Heart right ventricle (tissue), 16 donors: ENCODE measurements around the gene AURKA. TPM values are rescaled to one million over a fixed set of nuclear protein-coding genes. Genes with fewer than 3 reads are reported as not detected.
A peak's percentile ranks its signal among the peaks of the same experiment; 100 is the strongest.

ENCODE experiments used
- ATAC-seq, 8 donors: fragments of 200-7000 bp; cut with Tn5 transposase; one replicate each; pipeline ENCODE4 v1.9.1; 2020; ENCODE audit warnings: mild to moderate bottlenecking in 8 of 8, moderate library complexity in 8 of 8, moderate number of reproducible peaks in 1 of 8
- DNase-seq, 2 donors: peaks; one replicate each; pipeline ENCODE4 v3.0.0-alpha.2; 2020
- H3K27ac ChIP-seq, 10 donors: fragments of 200-600 bp; sonication (generic) in 2 of 10; one replicate each; pipeline versions ENCODE4 v1.5.0 to v1.8.0; 2020 to 2022; ENCODE audit warnings: mild to moderate bottlenecking in 3 of 10
- H3K27me3 ChIP-seq, 7 donors: fragments of 200-600 bp; one replicate each; pipeline ENCODE4 v1.8.0; 2021 to 2022; ENCODE audit warnings: mild to moderate bottlenecking in 2 of 7
- H3K36me3 ChIP-seq, 9 donors: fragments of 200-600 bp; sonication (generic) in 1 of 9; one replicate each; pipeline versions ENCODE4 v1.5.0 to v1.8.0; 2020 to 2022; ENCODE audit warnings: mild to moderate bottlenecking in 2 of 9
- H3K4me1 ChIP-seq, 9 donors: fragments of 200-600 bp; sonication (generic) in 1 of 9; one replicate each; pipeline versions ENCODE4 v1.5.0 to v1.8.0; 2020 to 2022; ENCODE audit warnings: mild to moderate bottlenecking in 4 of 9
- H3K4me3 ChIP-seq, 10 donors: fragments of 200-600 bp; sonication (generic) in 2 of 10; one replicate each; pipeline versions ENCODE4 v1.5.0 to v1.8.0; 2020 to 2022; ENCODE audit warnings: mild to moderate bottlenecking in 7 of 10, moderate library complexity in 2 of 10
- H3K9me3 ChIP-seq, 11 donors: fragments of 200-600 bp in 10 of 11; sonication (generic) in 2 of 11; one replicate each; pipeline versions ENCODE4 v1.5.0 to v1.8.0; 2013 to 2022; ENCODE audit warnings: mild to moderate bottlenecking in 2 of 11, control low read depth in 1 of 11, moderate library complexity in 1 of 11
- WGBS, 2 donors: extraction: QIAGEN DNeasy Blood & Tissue Kit; methylation state at CpG; one replicate each; pipeline ENCODE4 v1.1.7; 2013; ENCODE audit warnings: inconsistent platforms in 1 of 2; 5-methylcytosine and 5-hydroxymethylcytosine counted together
- intact Hi-C, 10 donors: fragments of 100-400 bp; cut with DNase I; formaldehyde crosslinking; loops; one replicate each; pipeline versions ENCODE4 v1.11.1 to v1.14.2; 2022
- polyA plus RNA-seq, 2 donors: library from polyadenylated mRNA; stranded (reverse); fragments of 200-250 nt; gene quantifications; one replicate each; pipeline ENCODE4 v1.2.3, GENCODE V29; 2013
- total RNA-seq, 10 donors: library from RNA; stranded (reverse); fragmentation: NEBNext Ultra II Directional in 3 of 10; extraction: Animal tissue kit (Norgen Biotek cat#: 25700) in 3 of 10; gene quantifications; one replicate each; pipeline versions ENCODE4 v1.2.1 to v1.2.4, GENCODE V29; 2021 to 2023
- TF ChIP-seq, protein P1 (sequence below), 9 donors: fragments of 200-600 bp; sonication (generic) in 2 of 9; IDR thresholded peaks; one replicate each; pipeline versions ENCODE4 v1.5.0 to v1.8.0; 2021 to 2022; ENCODE audit warnings: antibody characterized with exemption in 9 of 9, mild to moderate bottlenecking in 5 of 9, moderate library complexity in 1 of 9
- donor health status: Arrhythmogenic right ventricular cardiomyopathy.
- donor health status: ischemic (EF 13 %, LVEDD 7.1; RV severe dilation, severe dysfunction).
- donor health status: healthy with polysubstance abuse.
- donor health status: DM: no; HTN: yes; CAD: no.
- donor health status: DM: no; HTN: no; CAD: no.
- donor health status: ischemic (EF 25% LVEDD 6.9; RV normal size, moderate dysfunction).
- donor health status: ischemic (EF 25% LVEDD 5.7; RV mildly dilated, moderate dysfunction).
- donor health status: healthy.
- donor health status: DM: yes; HTN: yes; CAD: no.
- donor health status: Ischemic cardiomyopathy.
- donor health status: ischemic (EF 35%, LVEDD 5.7; RV mildly dilated, moderate dysfunction).
- donor health status: nonischemic (EF 11% LVEDD 7.7; RV severe dilation, severe dysfunction).
- donor health status: DM: yes; HTN: yes; CAD: no.
- donor health status: PGD.
- donor health status: ischemic (EF 29% LVEDD 5.4; RV normal size, mild dysfunction).
- donor health status: nonischemic (EF 23%, LVEDD 6.1; RV moderate dilation, normal function).

Gene AURKA
- total and polyA plus RNA-seq, 12 donors: 2.4 to 12.2 (median 7.5) TPM

DNA sequence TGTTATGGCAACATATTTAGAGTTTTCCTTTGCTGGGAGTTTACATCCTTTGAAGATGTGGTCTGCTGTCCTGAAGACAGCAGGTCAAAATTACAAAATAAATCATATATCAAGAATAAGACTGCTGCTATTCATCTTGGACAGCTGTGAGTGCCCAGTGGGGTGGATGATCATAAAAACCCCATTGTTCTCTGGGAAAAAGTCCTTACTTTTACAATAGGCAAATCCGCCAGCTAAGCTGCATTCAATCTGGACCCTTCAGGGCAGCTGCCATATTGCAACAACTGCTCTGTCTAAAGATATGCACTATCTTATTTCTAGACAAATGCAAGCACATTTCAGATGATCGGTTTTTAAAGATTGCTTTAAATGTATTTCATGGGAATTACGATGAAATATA, 39.5 kb upstream of the AURKA start:
- TF ChIP-seq, protein P1, sequence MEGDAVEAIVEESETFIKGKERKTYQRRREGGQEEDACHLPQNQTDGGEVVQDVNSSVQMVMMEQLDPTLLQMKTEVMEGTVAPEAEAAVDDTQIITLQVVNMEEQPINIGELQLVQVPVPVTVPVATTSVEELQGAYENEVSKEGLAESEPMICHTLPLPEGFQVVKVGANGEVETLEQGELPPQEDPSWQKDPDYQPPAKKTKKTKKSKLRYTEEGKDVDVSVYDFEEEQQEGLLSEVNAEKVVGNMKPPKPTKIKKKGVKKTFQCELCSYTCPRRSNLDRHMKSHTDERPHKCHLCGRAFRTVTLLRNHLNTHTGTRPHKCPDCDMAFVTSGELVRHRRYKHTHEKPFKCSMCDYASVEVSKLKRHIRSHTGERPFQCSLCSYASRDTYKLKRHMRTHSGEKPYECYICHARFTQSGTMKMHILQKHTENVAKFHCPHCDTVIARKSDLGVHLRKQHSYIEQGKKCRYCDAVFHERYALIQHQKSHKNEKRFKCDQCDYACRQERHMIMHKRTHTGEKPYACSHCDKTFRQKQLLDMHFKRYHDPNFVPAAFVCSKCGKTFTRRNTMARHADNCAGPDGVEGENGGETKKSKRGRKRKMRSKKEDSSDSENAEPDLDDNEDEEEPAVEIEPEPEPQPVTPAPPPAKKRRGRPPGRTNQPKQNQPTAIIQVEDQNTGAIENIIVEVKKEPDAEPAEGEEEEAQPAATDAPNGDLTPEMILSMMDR (IDR thresholded peaks at IDR 0.05): no peak
- ATAC-seq: no peak
- Histone ChIP-seq H3K4me1 (peaks cover 0 to 53% (median 7%) of the 10 kb centered on the region in 9 donors), H3K9me3 (no peaks in the 10 kb centered on the region), H3K27ac (no peak overlapping the region), H3K36me3 (no peaks in the 10 kb centered on the region), H3K4me3 (no peak overlapping the region), H3K27me3 (peaks cover 0 to 11% (median 3%) of the 10 kb centered on the region in 7 donors)
- no peak for DNase-seq
- intact Hi-C loops: no loop called here
- WGBS, 2 donors: 82 to 83% methylated on average over 3 of the region's 3 CpGs

DNA sequence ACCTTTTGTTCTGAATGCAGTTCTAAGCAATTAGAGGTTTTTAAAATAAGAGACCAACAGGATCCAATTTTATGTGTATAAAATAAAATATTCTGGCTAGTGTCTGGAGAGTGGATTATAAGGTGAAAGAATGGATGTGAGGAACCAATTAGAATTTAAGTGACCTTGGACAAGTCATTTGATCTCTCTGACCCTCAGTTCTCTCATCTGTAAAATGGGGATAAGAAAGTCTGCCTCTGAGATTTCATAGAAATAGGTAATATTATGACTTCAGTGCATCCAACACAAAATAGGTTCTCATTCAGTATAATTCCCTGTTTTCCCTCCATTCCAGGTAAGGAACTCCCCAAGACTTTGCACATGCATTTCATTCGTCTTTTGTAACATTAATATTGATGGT, 38.9 kb upstream of the AURKA start:
- no peak overlapping the region for H3K27ac ChIP-seq
- intact Hi-C loops: no loop called here

DNA sequence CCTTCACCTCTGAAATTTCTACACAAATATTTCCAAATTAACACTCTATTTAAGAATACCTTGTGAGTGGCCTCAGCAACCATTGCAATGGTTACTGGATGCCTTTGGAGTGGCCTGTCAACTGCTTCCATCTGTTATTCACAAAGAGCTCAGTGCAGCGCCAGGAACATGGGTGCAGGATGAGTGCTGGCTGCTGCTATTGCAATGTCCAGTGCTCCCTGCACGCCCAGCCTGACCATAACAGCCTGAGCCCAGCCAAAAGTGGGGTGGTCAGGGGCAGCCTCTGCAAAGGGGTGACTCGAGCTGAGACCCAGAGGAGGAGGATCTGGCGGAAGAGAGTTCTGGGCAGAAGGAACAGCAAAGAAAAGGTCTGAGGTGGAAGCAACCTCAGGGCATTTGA, 38.4 kb upstream of the AURKA start:
- H3K27ac ChIP-seq: peak overlapping the region in 1 of 10 donors; percentile 74

More for the DNA sequence above, 38.9 kb upstream of the AURKA start:
- H3K27me3 ChIP-seq: peaks cover 0 to 11% (median 3%) of the 10 kb centered on the region in 7 donors
- ATAC-seq (no peak), DNase-seq (no peak)
- no peak overlapping the region for H3K4me3 ChIP-seq
- 83 to 89% methylated on average over 1 of the region's 1 CpG for WGBS, 2 donors
- no peaks in the 10 kb centered on the region for H3K9me3 ChIP-seq
- no peaks in the 10 kb centered on the region for H3K36me3 ChIP-seq
- H3K4me1 ChIP-seq: peaks cover 0 to 53% (median 7%) of the 10 kb centered on the region in 9 donors
- TF ChIP-seq, protein P1 (IDR thresholded peaks at IDR 0.05): no peak

DNA sequence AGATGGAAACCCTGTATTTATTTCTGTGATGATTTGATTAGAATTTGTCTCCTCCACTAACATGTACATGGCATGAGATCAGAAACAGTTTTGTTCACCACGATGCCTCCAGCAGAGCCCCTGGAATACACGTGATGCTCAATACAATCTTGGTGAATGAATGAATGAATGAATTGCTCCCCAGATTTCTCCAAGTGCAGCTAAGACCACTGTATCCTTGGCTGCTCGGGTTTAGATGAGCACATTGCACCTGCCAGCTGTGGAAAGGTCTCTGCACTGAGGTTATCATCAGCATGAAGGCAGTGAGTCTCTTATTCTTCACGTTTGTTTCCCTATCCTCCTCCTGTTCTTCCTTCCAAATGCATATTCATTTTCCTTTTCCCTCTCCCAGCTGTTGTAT, 37.9 kb upstream of the AURKA start:
- DNase-seq (no peak), ATAC-seq (no peak)
- Histone ChIP-seq H3K9me3 (no peaks in the 10 kb centered on the region), H3K4me3 (no peak overlapping the region), H3K27ac (peak overlapping the region in 1 of 10 donors; percentile 74), H3K27me3 (peaks cover 0 to 15% (median 3%) of the 10 kb centered on the region in 7 donors), H3K36me3 (no peaks in the 10 kb centered on the region), H3K4me1 (peaks cover 0 to 53% (median 7%) of the 10 kb centered on the region in 9 donors)
- TF ChIP-seq, protein P1 (IDR thresholded peaks at IDR 0.05): no peak
- intact Hi-C loops: no loop called here
- WGBS, 2 donors: 45 to 62% methylated on average over 4 of the region's 4 CpGs

More for the DNA sequence above, 38.4 kb upstream of the AURKA start:
- no peak for DNase-seq
- Histone ChIP-seq H3K4me1 (peaks cover 0 to 53% (median 7%) of the 10 kb centered on the region in 9 donors), H3K36me3 (no peaks in the 10 kb centered on the region), H3K4me3 (no peak overlapping the region), H3K27me3 (peaks cover 0 to 15% (median 3%) of the 10 kb centered on the region in 7 donors), H3K9me3 (no peaks in the 10 kb centered on the region)
- intact Hi-C loops: no loop called here
- 59 to 72% methylated on average over 4 of the region's 4 CpGs for WGBS, 2 donors
- ATAC-seq: no peak
- TF ChIP-seq, protein P1 (IDR thresholded peaks at IDR 0.05): no peak
